Sigmoid colon (tissue), 7 donors: ENCODE measurements around the gene PTGER4. TPM values are rescaled to one million over a fixed set of nuclear protein-coding genes. Genes with fewer than 3 reads are reported as not detected.

Experiments
- DNase-seq: peaks from one replicate; pipeline ENCODE4 v3.0.0-alpha.2; 2019
- H3K27ac ChIP-seq, 4 donors: fragments of 200-600 bp; sonication (generic); one replicate each; pipeline ENCODE4 v1.5.1; 2016 to 2019; ENCODE audit warnings: mild to moderate bottlenecking in 1 of 4
- H3K27me3 ChIP-seq, 3 donors: fragments of 200-600 bp; sonication (generic); one replicate each; pipeline ENCODE4 v1.5.1; 2019; ENCODE audit warnings: mild to moderate bottlenecking in 1 of 3
- H3K36me3 ChIP-seq, 4 donors: fragments of 200-600 bp; sonication (generic); one replicate each; pipeline ENCODE4 v1.5.1; 2016 to 2019
- H3K4me1 ChIP-seq, 4 donors: fragments of 200-600 bp; sonication (generic); one replicate each; pipeline ENCODE4 v1.5.1; 2017 to 2019
- H3K4me3 ChIP-seq, 4 donors: fragments of 200-600 bp; sonication (generic); one replicate each; pipeline ENCODE4 v1.5.1; 2017 to 2019; ENCODE audit warnings: mild to moderate bottlenecking in 2 of 4, moderate library complexity in 1 of 4
- H3K9me3 ChIP-seq, 4 donors: fragments of 200-600 bp in 3 of 4; sonication (generic) in 3 of 4; one replicate each; pipeline versions ENCODE4 v1.5.1 to v1.6.1; 2013 to 2019
- EP300 ChIP-seq, 4 donors: sonication (generic); formaldehyde crosslinking; IDR thresholded peaks; one replicate each; pipeline ENCODE4 v1.6.1; 2017; ENCODE audit warnings: antibody characterized with exemption in 4 of 4
- POLR2A ChIP-seq, 2 donors: fragments of 450-650 bp; IDR thresholded peaks; one replicate each; pipeline ENCODE4 v1.6.1; 2016; ENCODE audit warnings: antibody characterized with exemption in 2 of 2, mild to moderate bottlenecking in 2 of 2, moderate library complexity in 2 of 2
- POLR2AphosphoS5 ChIP-seq, 4 donors: sonication (generic); formaldehyde crosslinking; IDR thresholded peaks; one replicate each; pipeline ENCODE4 v1.6.1; 2017; ENCODE audit warnings: antibody characterized with exemption in 4 of 4
- WGBS, 2 donors: extraction: QIAGEN DNeasy Blood & Tissue Kit; methylation state at CpG; one replicate each; pipeline ENCODE4 v1.1.7; 2013; 5-methylcytosine and 5-hydroxymethylcytosine counted together
- intact Hi-C: fragments of 100-400 bp; cut with DNase I; formaldehyde crosslinking; loops from one replicate; pipeline ENCODE4 v1.15.1; 2023
- polyA plus RNA-seq, 3 donors: library from polyadenylated mRNA; stranded (reverse); fragments of 200-250 nt; gene quantifications; one replicate each; pipeline ENCODE4 v1.2.3, GENCODE V29; 2013
- total RNA-seq, 4 donors: library from RNA; depleted of rRNA; stranded (reverse); fragments of >200 nt; gene quantifications; one replicate each; pipeline ENCODE4 v1.1.0, GENCODE V29; 2016
- TF ChIP-seq, protein P1 (sequence below), 4 experiments: fragments of 450-650 bp in 3 of 4; fragments of 200-600 bp in 1 of 4; IDR thresholded peaks; one replicate each; pipeline ENCODE4 v1.5.1; 2016 to 2019; ENCODE audit warnings: antibody characterized with exemption in 4 of 4, mild to moderate bottlenecking in 3 of 4, moderate library complexity in 2 of 4
- donor health status: healthy with polysubstance abuse.
- donor health status: Bipolar disorder and iron deficiency.
- donor health status: healthy.

PTGER4 gene
- total and polyA plus RNA-seq, 7 donors = 9.0 to 77.7 (median 44.3) TPM

DNA sequence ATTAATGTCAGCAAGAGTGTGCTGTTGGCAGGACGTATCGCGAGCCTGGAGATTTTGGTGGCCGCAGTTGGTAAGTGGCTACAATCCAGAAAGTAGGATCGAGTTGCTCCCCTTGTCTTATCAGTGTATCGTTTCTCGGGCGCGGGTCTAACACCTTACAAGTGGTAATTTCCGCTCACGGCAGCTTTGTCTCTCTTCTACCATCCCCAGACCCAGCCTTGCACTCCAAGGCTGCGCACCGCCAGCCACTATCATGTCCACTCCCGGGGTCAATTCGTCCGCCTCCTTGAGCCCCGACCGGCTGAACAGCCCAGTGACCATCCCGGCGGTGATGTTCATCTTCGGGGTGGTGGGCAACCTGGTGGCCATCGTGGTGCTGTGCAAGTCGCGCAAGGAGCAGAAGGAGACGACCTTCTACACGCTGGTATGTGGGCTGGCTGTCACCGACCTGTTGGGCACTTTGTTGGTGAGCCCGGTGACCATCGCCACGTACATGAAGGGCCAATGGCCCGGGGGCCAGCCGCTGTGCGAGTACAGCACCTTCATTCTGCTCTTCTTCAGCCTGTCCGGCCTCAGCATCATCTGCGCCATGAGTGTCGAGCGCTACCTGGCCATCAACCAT lies 1.1 kb downstream of the PTGER4 start:
- peaks cover 0 to 8% (median 0%) of the 10 kb centered on the region in 4 donors for H3K36me3 ChIP-seq
- H3K9me3 ChIP-seq = no peaks in the 10 kb centered on the region
- WGBS, 2 donors = 1 to 3% methylated on average over 37 of the region's 37 CpGs
- no peaks in the 10 kb centered on the region for H3K27me3 ChIP-seq
- intact Hi-C loops = loop anchor here (2.0 to 10.0 kb wide), 4 partner anchors 204 to 732 kb away; no protein-coding TSS in a partner anchor
- peak overlapping the region; percentile 61 to 84 (median 78) for H3K4me3 ChIP-seq
- peak; percentile 74 for DNase-seq
- peaks cover 0 to 69% (median 32%) of the 10 kb centered on the region in 4 donors for H3K4me1 ChIP-seq
- peak overlapping the region; percentile 85 to 93 (median 90) for H3K27ac ChIP-seq
- TF ChIP-seq POLR2AphosphoS5 (IDR thresholded peaks at IDR 0.05) = peak in 1 of 4 donors; percentile 1
- TF ChIP-seq, protein P1, sequence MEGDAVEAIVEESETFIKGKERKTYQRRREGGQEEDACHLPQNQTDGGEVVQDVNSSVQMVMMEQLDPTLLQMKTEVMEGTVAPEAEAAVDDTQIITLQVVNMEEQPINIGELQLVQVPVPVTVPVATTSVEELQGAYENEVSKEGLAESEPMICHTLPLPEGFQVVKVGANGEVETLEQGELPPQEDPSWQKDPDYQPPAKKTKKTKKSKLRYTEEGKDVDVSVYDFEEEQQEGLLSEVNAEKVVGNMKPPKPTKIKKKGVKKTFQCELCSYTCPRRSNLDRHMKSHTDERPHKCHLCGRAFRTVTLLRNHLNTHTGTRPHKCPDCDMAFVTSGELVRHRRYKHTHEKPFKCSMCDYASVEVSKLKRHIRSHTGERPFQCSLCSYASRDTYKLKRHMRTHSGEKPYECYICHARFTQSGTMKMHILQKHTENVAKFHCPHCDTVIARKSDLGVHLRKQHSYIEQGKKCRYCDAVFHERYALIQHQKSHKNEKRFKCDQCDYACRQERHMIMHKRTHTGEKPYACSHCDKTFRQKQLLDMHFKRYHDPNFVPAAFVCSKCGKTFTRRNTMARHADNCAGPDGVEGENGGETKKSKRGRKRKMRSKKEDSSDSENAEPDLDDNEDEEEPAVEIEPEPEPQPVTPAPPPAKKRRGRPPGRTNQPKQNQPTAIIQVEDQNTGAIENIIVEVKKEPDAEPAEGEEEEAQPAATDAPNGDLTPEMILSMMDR (IDR thresholded peaks at IDR 0.05) = no peak

- peak overlapping the region; percentile 85 to 93 (median 90) for H3K27ac ChIP-seq
- intact Hi-C loops = loop anchor here (2.0 to 10.0 kb wide), 5 partner anchors 204 to 733 kb away; no protein-coding TSS in a partner anchor
These were observed 1.8 kb downstream of the PTGER4 start for GRCh38 chr5:40681363-40682153.

DNA sequence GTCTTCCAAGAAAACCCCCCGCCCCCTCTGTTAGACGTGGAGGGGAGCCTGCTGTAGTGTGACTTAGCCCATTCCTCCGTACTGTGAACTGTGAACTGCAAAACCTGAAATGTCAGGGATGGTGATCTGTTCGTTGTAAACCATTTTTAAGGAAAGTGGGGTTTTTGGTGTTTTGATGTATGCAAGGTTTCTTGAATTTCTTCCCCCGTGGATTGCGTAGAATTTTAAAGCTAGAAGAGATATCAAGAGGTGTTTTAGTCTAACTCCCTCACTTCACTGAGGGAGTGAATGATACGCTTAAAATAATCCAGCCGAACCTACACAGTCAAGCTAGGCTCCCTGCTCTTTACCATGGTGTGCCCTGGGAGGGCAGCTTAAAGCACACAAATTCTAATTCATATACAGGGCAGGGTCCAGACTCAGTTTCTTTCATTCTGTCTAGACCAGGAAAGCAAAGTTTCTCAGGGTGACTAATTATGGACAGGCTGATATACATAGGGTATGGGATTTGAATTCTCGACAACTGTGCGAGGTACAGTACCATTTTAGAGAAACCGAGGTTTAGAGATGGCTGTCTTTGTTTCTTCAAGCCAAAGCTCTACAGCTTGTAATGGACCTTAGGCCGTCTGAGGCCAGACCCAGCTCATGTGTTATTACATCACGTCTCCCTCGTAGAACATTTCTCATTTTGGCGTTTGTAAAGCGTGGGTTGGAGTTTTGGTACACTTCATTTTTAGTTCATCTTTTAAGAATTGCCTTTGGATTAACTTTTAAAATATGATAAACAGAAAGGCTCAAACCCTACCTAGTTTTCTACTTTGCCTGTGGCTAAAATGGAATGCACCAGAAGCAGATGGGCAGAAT lies 2.7 kb downstream of the PTGER4 start:
- WGBS, 2 donors = 4 to 24% methylated on average over 16 of the region's 16 CpGs
- Histone ChIP-seq H3K36me3 (peaks cover 0 to 8% (median 0%) of the 10 kb centered on the region in 4 donors), H3K27me3 (no peaks in the 10 kb centered on the region), H3K27ac (peak overlapping the region; percentile 85 to 93 (median 90)), H3K4me3 (peak overlapping the region; percentile 61 to 84 (median 78)), H3K9me3 (no peaks in the 10 kb centered on the region), H3K4me1 (peaks cover 0 to 70% (median 28%) of the 10 kb centered on the region in 4 donors)
- peak; percentile 74 for DNase-seq
- intact Hi-C loops = loop anchor here (2.0 to 10.0 kb wide), 4 partner anchors 205 to 684 kb away; no protein-coding TSS in a partner anchor
- TF ChIP-seq EP300 (IDR thresholded peaks at IDR 0.05) = peak in 1 of 4 donors; percentile 36
- TF ChIP-seq, protein P1 (IDR thresholded peaks at IDR 0.05) = no peak
- TF ChIP-seq POLR2AphosphoS5 (IDR thresholded peaks at IDR 0.05) = peak in 3 of 4 donors; percentile 52 to 78 (median 71)

More at GRCh38 chr5:40681363-40682153, 1.8 kb downstream of the PTGER4 start:
- Histone ChIP-seq H3K27me3 (no peaks in the 10 kb centered on the region), H3K36me3 (peaks cover 0 to 8% (median 0%) of the 10 kb centered on the region in 4 donors), H3K4me3 (peak overlapping the region; percentile 61 to 84 (median 78)), H3K4me1 (peaks cover 0 to 75% (median 32%) of the 10 kb centered on the region in 4 donors), H3K9me3 (no peaks in the 10 kb centered on the region)
- TF ChIP-seq, protein P1 (IDR thresholded peaks at IDR 0.05) = no peak
- TF ChIP-seq POLR2AphosphoS5 (IDR thresholded peaks at IDR 0.05) (peak in 1 of 4 donors; percentile 4), EP300 (IDR thresholded peaks at IDR 0.05) (no peak)
- peak; percentile 69 for DNase-seq
- WGBS, 2 donors = 1 to 3% methylated on average over 67 of the region's 67 CpGs

DNA sequence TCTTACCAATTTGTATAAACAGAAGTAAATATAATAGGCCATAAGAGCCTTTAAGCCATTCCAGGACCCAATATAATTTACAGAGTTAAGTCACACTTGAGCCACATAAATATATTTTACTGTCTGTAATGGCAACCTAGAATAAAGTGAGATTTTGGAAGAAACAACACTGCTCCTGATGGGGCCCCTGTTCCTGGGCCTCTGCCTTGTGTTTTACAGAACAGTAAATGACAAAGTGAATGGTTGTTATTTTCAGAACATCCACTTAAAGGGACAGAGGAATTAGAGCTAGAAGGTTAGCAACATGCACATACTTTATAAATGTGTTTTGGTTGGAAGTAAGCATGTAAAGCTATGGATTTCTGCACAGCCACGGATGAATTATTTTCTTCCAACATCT lies 3.6 kb downstream of the PTGER4 start:
- TF ChIP-seq POLR2A (IDR thresholded peaks at IDR 0.05) = no peak
- TF ChIP-seq, protein P1 (IDR thresholded peaks at IDR 0.05) = no peak
- TF ChIP-seq POLR2AphosphoS5 (IDR thresholded peaks at IDR 0.05) = peak; percentile 47 to 70 (median 58)
- peak in 2 of 4 donors; percentile 2 to 3 for TF ChIP-seq EP300 (IDR thresholded peaks at IDR 0.05)
- no peak for DNase-seq
- Histone ChIP-seq H3K4me1 (peaks cover 0 to 70% (median 30%) of the 10 kb centered on the region in 4 donors), H3K27ac (peak overlapping the region; percentile 41 to 93 (median 88)), H3K4me3 (peak overlapping the region; percentile 61 to 84 (median 78)), H3K36me3 (peaks cover 0 to 8% (median 0%) of the 10 kb centered on the region in 4 donors), H3K27me3 (no peaks in the 10 kb centered on the region), H3K9me3 (no peaks in the 10 kb centered on the region)
- intact Hi-C loops = loop anchor here (2.0 to 10.0 kb wide), 4 partner anchors 206 to 685 kb away; no protein-coding TSS in a partner anchor
- 2 to 15% methylated on average over 1 of the region's 1 CpG for WGBS, 2 donors
